Stomach (tissue), 4 donors: Measurements from ENCODE around the gene PPEF1.

ENCODE experiments used
- CTCF ChIP-seq, 7 experiments: fragments of 450-650 bp in 4 of 7; fragments of 200-600 bp in 3 of 7; sonication (generic) in 3 of 7; IDR thresholded peaks; one replicate each; pipeline ENCODE4 v1.5.1; 2016 to 2019; ENCODE audit warnings: antibody characterized with exemption in 7 of 7, control low read depth in 2 of 7, mild to moderate bottlenecking in 1 of 7
- POLR2AphosphoS5 ChIP-seq, 3 donors: sonication (generic); formaldehyde crosslinking; IDR thresholded peaks; one replicate each; pipeline ENCODE4 v1.6.1; 2016; ENCODE audit warnings: antibody characterized with exemption in 3 of 3

GRCh38 chrX:18873189-18873791, 165.8 kb downstream of the PPEF1 start:
- TF ChIP-seq POLR2AphosphoS5 (IDR thresholded peaks at IDR 0.05) (no peak), CTCF (IDR thresholded peaks at IDR 0.05) (no peak)
